ENCODE measurements around the gene SGSM2.

- TF ChIP-seq EZH2 (IDR thresholded peaks at IDR 0.05; ENCODE audit: borderline replicate concordance, insufficient read depth, low read depth, low read length, poor library complexity, severe bottlenecking) = no peak
- TF ChIP-seq CTCF (IDR thresholded peaks at IDR 0.05) = no peak
These were observed 46.4 kb downstream of the SGSM2 start for GRCh38 chr17:2383628-2384167.
